Thoracic aorta (tissue), 2 donors: ENCODE results near the gene DOHH. TPM values are rescaled to one million over a fixed set of nuclear protein-coding genes. Genes with fewer than 3 reads are reported as not detected.

Experiments
- ATAC-seq: fragments of 150-250 bp; one replicate; pipeline ENCODE4 v1.8.0; 2017; ENCODE audit warnings: low read depth; ENCODE audit not compliant: insufficient number of reproducible peaks, low FRiP score
- DNase-seq: peaks from one replicate; pipeline ENCODE4 v3.0.0-alpha.2; 2020; ENCODE audit warnings: low spot score
- H3K27ac ChIP-seq, 2 donors: fragments of 200-600 bp; sonication (generic); 1 replicate in 1 of 2; 2 replicates in 1 of 2; pipeline ENCODE4 v1.5.1; 2016; ENCODE audit warnings: mild to moderate bottlenecking in 2 of 2, moderate library complexity in 2 of 2
- H3K27me3 ChIP-seq: fragments of 200-600 bp; sonication (generic); replicated peaks from 2 replicates; pipeline ENCODE4 v1.6.0; 2016; ENCODE audit warnings: mild to moderate bottlenecking; ENCODE audit not compliant: insufficient read depth
- H3K36me3 ChIP-seq: fragments of 200-600 bp; sonication (generic); one replicate; pipeline ENCODE4 v1.5.1; 2016
- H3K4me1 ChIP-seq, 2 donors: fragments of 200-600 bp; sonication (generic); 1 replicate in 1 of 2; 2 replicates in 1 of 2; pipeline versions ENCODE4 v1.5.1 to v1.6.0; 2016; ENCODE audit warnings: low read depth in 2 of 2, mild to moderate bottlenecking in 1 of 2; ENCODE audit not compliant: control insufficient read depth in 1 of 2
- H3K4me3 ChIP-seq: fragments of 200-600 bp; sonication (generic); 2 replicates; pipeline ENCODE4 v1.5.1; 2016; ENCODE audit warnings: mild to moderate bottlenecking
- H3K9me3 ChIP-seq: fragments of 200-600 bp; sonication (generic); 2 replicates; pipeline ENCODE4 v1.5.1; 2016
- CTCF ChIP-seq: fragments of 200-600 bp; sonication (generic); IDR thresholded peaks from one replicate; pipeline ENCODE4 v1.5.1; 2019; ENCODE audit warnings: antibody characterized with exemption
- total RNA-seq, 2 donors: library from RNA; depleted of rRNA; stranded (reverse); fragments of >200 nt; gene quantifications; one replicate each; pipeline versions ENCODE4 v1.1.0 to v1.2.3, GENCODE V29; 2016

DOHH gene
- total RNA-seq, 2 donors from 2014 or later: 22.0 to 24.2 TPM

GRCh38 chr19:3459089-3459881 lies 41.2 kb downstream of the DOHH start:
- TF ChIP-seq CTCF: no peak
- Histone ChIP-seq H3K27ac (peak overlapping the region; percentile 94 to 98), H3K9me3 (no peaks in the 10 kb centered on the region), H3K27me3 (no peaks in the 10 kb centered on the region), H3K36me3 (peaks cover 35% of the 10 kb centered on the region), H3K4me1 (peaks cover 32 to 67% of the 10 kb centered on the region in 2 donors), H3K4me3 (peak overlapping the region; percentile 50)
- peak; percentile 87 for DNase-seq
- peak; percentile 85 for ATAC-seq

- H3K4me3 ChIP-seq: peak overlapping the region; percentile 50
- H3K36me3 ChIP-seq: peaks cover 43% of the 10 kb centered on the region
- H3K27me3 ChIP-seq: no peaks in the 10 kb centered on the region
- no peaks in the 10 kb centered on the region for H3K9me3 ChIP-seq
- peaks cover 30 to 60% of the 10 kb centered on the region in 2 donors for H3K4me1 ChIP-seq
- no peak for ATAC-seq
- no peak for DNase-seq
- TF ChIP-seq CTCF: no peak
- H3K27ac ChIP-seq: peak overlapping the region; percentile 94 to 98
Measured at GRCh38 chr19:3458229-3459088, 42.0 kb downstream of the DOHH start.

- no peak for ATAC-seq
- peaks cover 45% of the 10 kb centered on the region for H3K36me3 ChIP-seq
- H3K4me1 ChIP-seq: peaks cover 30 to 53% of the 10 kb centered on the region in 2 donors
Measured at GRCh38 chr19:3457528-3458228, 42.8 kb downstream of the DOHH start.

GRCh38 chr19:3456925-3457527 lies 43.4 kb downstream of the DOHH start:
- TF ChIP-seq CTCF: no peak
- H3K36me3 ChIP-seq: peaks cover 48% of the 10 kb centered on the region

More at GRCh38 chr19:3457528-3458228, 42.8 kb downstream of the DOHH start:
- no peak for TF ChIP-seq CTCF
- no peak for DNase-seq
- H3K9me3 ChIP-seq: no peaks in the 10 kb centered on the region
- no peaks in the 10 kb centered on the region for H3K27me3 ChIP-seq
- peak overlapping the region; percentile 94 to 98 for H3K27ac ChIP-seq
- H3K4me3 ChIP-seq: peak overlapping the region; percentile 26

More at GRCh38 chr19:3456925-3457527, 43.4 kb downstream of the DOHH start:
- no peak for DNase-seq
- Histone ChIP-seq H3K4me1 (peaks cover 30 to 52% of the 10 kb centered on the region in 2 donors), H3K27me3 (no peaks in the 10 kb centered on the region), H3K9me3 (no peaks in the 10 kb centered on the region), H3K27ac (peak overlapping the region; percentile 94 to 98), H3K4me3 (no peak overlapping the region)
- no peak for ATAC-seq
